MCF 10A (cell line): ENCODE data around the gene DPP6. TPM values are rescaled to one million over a fixed set of nuclear protein-coding genes. Genes with fewer than 3 reads are reported as not detected.

Experiments
- BruUV-seq: library from RNA; stranded (reverse); fragments of 400-500 nt; replicated peaks from 2 replicates; lab custom pipeline; 2021; lab: Mats Ljungman, UMichigan
- CTCF ChIA-PET: fragments of 300-600 bp; sonication (Branson Sonifier 250); formaldehyde crosslinking; extraction: SDS; loops from one replicate; lab custom pipeline; 2021; ENCODE audit warnings: antibody characterized with exemption, inconsistent platforms; lab: Yijun Ruan, JAX
- POLR2A ChIA-PET: fragments of 300-600, 350-650 bp; sonication (Branson Sonifier 250); formaldehyde crosslinking; extraction: SDS; loops from one replicate; lab custom pipeline; 2020; ENCODE audit warnings: antibody characterized with exemption, inconsistent platforms; lab: Yijun Ruan, JAX
- DNase-seq: peaks from one replicate; pipeline ENCODE4 v3.0.0-alpha.2; 2018; ENCODE audit not compliant: unreplicated experiment
- H3K27ac Mint-ChIP-seq: one replicate; pipeline ENCODE4 v1.8.0; 2022; ENCODE audit warnings: mild to moderate bottlenecking, low read depth, mixed read lengths; ENCODE audit not compliant: unreplicated experiment
- H3K27me3 Mint-ChIP-seq: one replicate; pipeline ENCODE4 v1.8.0; 2022; ENCODE audit warnings: mixed read lengths; ENCODE audit not compliant: insufficient read depth, unreplicated experiment
- H3K36me3 Mint-ChIP-seq: one replicate; pipeline ENCODE4 v1.8.0; 2022; ENCODE audit warnings: mild to moderate bottlenecking, moderate library complexity, mixed read lengths; ENCODE audit not compliant: insufficient read depth, unreplicated experiment
- H3K4me1 Mint-ChIP-seq: one replicate; pipeline ENCODE4 v1.8.0; 2022; ENCODE audit warnings: mixed read lengths; ENCODE audit not compliant: insufficient read depth, unreplicated experiment
- H3K4me3 Mint-ChIP-seq: one replicate; pipeline ENCODE4 v1.8.0; 2022; ENCODE audit warnings: mild to moderate bottlenecking, moderate library complexity, mixed read lengths; ENCODE audit not compliant: unreplicated experiment
- H3K9me3 Mint-ChIP-seq: one replicate; pipeline ENCODE4 v1.8.0; 2022; ENCODE audit warnings: mixed read lengths; ENCODE audit not compliant: unreplicated experiment
- CTCF ChIP-seq: fragments of 200-600 bp; IDR thresholded peaks from one replicate; pipeline ENCODE4 v1.8.0; 2022; ENCODE audit warnings: antibody characterized with exemption, mild to moderate bottlenecking; ENCODE audit not compliant: unreplicated experiment
- intact Hi-C: fragments of 100-400 bp; cut with micrococcal nuclease; formaldehyde crosslinking; loops from 2 replicates; pipeline ENCODE4 v1.14.1; 2022
- total RNA-seq: library from RNA; stranded (reverse); gene quantifications from 2 replicates; pipeline ENCODE4 v1.2.3, GENCODE V29; 2022

The DPP6 gene
- total RNA-seq, 1 experiment from 2014 or later = not detected

GRCh38 chr7:154759989-154760388 lies 707.8 kb downstream of the DPP6 start:
- no peaks in the 10 kb centered on the region for H3K36me3 Mint-ChIP-seq
- TF ChIP-seq CTCF = no peak
- no peak overlapping the region for H3K27ac Mint-ChIP-seq
- DNase-seq = no peak
- peaks cover 15% of the 10 kb centered on the region for H3K9me3 Mint-ChIP-seq
- no TSS peak for BruUV-seq
- H3K4me1 Mint-ChIP-seq = no peaks in the 10 kb centered on the region
- intact Hi-C loops = no loop called here
- H3K27me3 Mint-ChIP-seq = no peaks in the 10 kb centered on the region
- ChIA-PET POLR2A (no interaction called here), CTCF (interaction anchor here (0.6 to 2.1 kb wide), 6 partner anchors 9 to 1019 kb away, joined by 3 to 9 read pairs (median 4); no protein-coding TSS in a partner anchor)
- no peak overlapping the region for H3K4me3 Mint-ChIP-seq

- BruUV-seq = no TSS peak
- no peaks in the 10 kb centered on the region for H3K36me3 Mint-ChIP-seq
- DNase-seq = no peak
- POLR2A ChIA-PET = no interaction called here
- CTCF ChIA-PET = interaction anchor here (0.8 kb wide), 1 partner anchor 21 kb away, joined by 3 read pairs; no protein-coding TSS in a partner anchor
- intact Hi-C loops = no loop called here
- H3K27me3 Mint-ChIP-seq = no peaks in the 10 kb centered on the region
- no peak overlapping the region for H3K4me3 Mint-ChIP-seq
- no peak for TF ChIP-seq CTCF
- no peak overlapping the region for H3K27ac Mint-ChIP-seq
- H3K9me3 Mint-ChIP-seq = peaks cover 27% of the 10 kb centered on the region
- H3K4me1 Mint-ChIP-seq = no peaks in the 10 kb centered on the region
These were observed 712.9 kb downstream of the DPP6 start for GRCh38 chr7:154765118-154765517.

DNA sequence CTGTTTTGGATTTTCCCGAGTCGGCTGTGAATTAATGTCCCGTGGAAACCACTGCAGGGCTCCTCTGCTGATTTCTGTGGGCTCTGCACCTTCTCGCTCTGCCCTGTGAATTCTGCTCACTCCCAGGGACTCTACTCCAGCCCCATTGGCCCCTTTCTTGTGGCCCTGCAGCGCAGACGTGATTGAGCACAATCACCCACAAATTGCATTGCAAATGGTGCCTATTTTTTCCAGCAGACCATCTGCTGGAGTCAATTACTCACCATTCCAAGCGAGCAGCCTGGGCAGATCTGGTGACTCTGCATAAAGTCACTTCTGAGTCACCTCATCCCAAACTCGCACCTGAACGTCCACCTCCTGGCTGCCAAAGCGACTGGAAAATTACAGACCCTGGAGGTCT lies 714.9 kb downstream of the DPP6 start:
- intact Hi-C loops = no loop called here
- TF ChIP-seq CTCF = no peak
- ChIA-PET POLR2A (interaction anchor here (0.6 to 1.0 kb wide), 3 partner anchors 10 to 94 kb away, joined by 3 to 4 read pairs (median 3); no protein-coding TSS in a partner anchor), CTCF (interaction anchor here (2.3 kb wide), 1 partner anchor 10 kb away, joined by 11 read pairs; no protein-coding TSS in a partner anchor)
- H3K36me3 Mint-ChIP-seq = no peaks in the 10 kb centered on the region
- H3K4me1 Mint-ChIP-seq = no peaks in the 10 kb centered on the region
- H3K27me3 Mint-ChIP-seq = no peaks in the 10 kb centered on the region
- no peak for DNase-seq
- H3K4me3 Mint-ChIP-seq = no peak overlapping the region
- no TSS peak for BruUV-seq
- H3K9me3 Mint-ChIP-seq = peaks cover 32% of the 10 kb centered on the region
- H3K27ac Mint-ChIP-seq = no peak overlapping the region

GRCh38 chr7:154767821-154768415 lies 715.7 kb downstream of the DPP6 start:
- Mint-ChIP-seq H3K4me1 (no peaks in the 10 kb centered on the region), H3K27me3 (no peaks in the 10 kb centered on the region), H3K4me3 (no peak overlapping the region), H3K27ac (no peak overlapping the region), H3K36me3 (no peaks in the 10 kb centered on the region), H3K9me3 (peaks cover 37% of the 10 kb centered on the region)
- CTCF ChIA-PET = interaction anchor here (0.6 to 2.3 kb wide), 2 partner anchors 9 to 36 kb away, joined by 4 to 11 read pairs; no protein-coding TSS in a partner anchor
- intact Hi-C loops = no loop called here
- no peak for DNase-seq
- BruUV-seq = no TSS peak
- TF ChIP-seq CTCF = no peak
- POLR2A ChIA-PET = interaction anchor here (0.9 kb wide), 1 partner anchor 30 kb away, joined by 3 read pairs; no protein-coding TSS in a partner anchor
